ENCODE data around the gene EFNA4. TPM values are rescaled to one million over a fixed set of nuclear protein-coding genes. Genes with fewer than 3 reads are reported as not detected.
"Not testable (repeated sequence)": the region's sequence is repeated elsewhere in the genome, so short reads cannot be mapped to it uniquely, and the experiment has no call there.

EFNA4 gene
- total RNA-seq, 1 donor from 2014 or later, result 1.7 TPM

DNA sequence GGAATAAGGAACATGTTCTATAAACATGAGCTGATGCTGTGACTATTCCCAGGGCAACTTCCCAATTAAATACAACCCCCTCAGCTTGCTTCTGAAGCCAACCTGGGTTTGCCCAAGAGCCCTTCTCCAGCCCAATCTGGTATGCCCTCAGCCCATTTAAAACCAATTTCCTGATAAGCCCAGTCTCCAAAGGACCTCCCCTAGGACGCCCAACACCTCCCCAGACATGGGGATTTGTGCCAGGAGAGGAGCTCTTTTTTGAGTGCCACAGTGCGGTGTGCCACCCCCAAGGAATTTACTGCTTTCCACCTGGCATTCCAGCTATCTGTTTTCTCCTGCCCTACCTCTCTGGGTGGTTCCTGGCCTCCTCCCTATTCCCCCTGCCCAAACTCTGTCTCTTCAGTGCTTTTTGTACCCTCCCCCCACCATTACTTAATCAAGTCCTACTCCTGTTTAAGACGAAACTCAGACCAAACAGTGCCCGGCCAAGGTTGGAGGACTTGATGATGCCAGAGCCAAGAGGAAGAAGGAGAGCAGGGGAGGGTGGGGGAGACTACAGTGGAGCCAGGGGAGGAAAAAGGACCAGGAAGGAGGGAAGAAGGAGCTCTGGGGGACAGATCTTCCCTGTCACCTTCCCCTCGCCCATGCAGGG lies 52.7 kb downstream of the EFNA4 start:
- Histone ChIP-seq H3K27ac (replicated peaks) (no peak overlapping the region), H3K27me3 (ENCODE audit: low read depth) (no peaks in the 10 kb centered on the region), H3K9me3 (replicated peaks) (no peaks in the 10 kb centered on the region), H3K4me1 (no peaks in the 10 kb centered on the region), H3K4me3 (no peak overlapping the region), H3K36me3 (no peaks in the 10 kb centered on the region)
- intact Hi-C loops (cut with micrococcal nuclease), result no loop called here
- no peak for DNase-seq
- TF ChIP-seq, protein P1, sequence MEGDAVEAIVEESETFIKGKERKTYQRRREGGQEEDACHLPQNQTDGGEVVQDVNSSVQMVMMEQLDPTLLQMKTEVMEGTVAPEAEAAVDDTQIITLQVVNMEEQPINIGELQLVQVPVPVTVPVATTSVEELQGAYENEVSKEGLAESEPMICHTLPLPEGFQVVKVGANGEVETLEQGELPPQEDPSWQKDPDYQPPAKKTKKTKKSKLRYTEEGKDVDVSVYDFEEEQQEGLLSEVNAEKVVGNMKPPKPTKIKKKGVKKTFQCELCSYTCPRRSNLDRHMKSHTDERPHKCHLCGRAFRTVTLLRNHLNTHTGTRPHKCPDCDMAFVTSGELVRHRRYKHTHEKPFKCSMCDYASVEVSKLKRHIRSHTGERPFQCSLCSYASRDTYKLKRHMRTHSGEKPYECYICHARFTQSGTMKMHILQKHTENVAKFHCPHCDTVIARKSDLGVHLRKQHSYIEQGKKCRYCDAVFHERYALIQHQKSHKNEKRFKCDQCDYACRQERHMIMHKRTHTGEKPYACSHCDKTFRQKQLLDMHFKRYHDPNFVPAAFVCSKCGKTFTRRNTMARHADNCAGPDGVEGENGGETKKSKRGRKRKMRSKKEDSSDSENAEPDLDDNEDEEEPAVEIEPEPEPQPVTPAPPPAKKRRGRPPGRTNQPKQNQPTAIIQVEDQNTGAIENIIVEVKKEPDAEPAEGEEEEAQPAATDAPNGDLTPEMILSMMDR (IDR thresholded peaks at IDR 0.05; ENCODE audit: borderline replicate concordance), result no peak

DNA sequence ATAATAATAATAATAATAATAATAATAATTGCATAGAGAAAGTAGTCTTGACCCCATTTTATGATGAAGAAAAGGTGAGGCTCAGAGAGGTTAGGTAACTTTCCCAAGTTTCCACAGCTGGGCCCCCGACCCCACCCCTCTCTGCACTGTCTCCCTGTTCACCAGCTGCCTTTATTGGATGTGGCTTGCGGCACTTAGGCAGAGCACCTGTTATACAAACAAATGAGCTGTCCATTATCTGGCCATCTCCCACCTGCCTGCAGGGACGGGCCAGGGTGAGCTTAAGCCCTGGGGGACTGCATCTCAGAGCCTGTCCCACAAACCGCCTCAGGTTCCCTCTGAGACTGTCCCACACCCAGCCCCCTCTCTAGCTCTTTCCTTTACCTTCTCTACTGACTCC lies 54.1 kb downstream of the EFNA4 start:
- H3K27ac ChIP-seq (replicated peaks), result no peak overlapping the region
- TF ChIP-seq, protein P1 (IDR thresholded peaks at IDR 0.05; ENCODE audit: borderline replicate concordance), result no peak
- no peak overlapping the region for H3K4me3 ChIP-seq
- no peaks in the 10 kb centered on the region for H3K27me3 ChIP-seq (ENCODE audit: low read depth)
- DNase-seq, result no peak
- intact Hi-C loops (cut with micrococcal nuclease), result no loop called here
- no peaks in the 10 kb centered on the region for H3K36me3 ChIP-seq
- no peaks in the 10 kb centered on the region for H3K4me1 ChIP-seq
- no peaks in the 10 kb centered on the region for H3K9me3 ChIP-seq (replicated peaks)

- H3K27me3 ChIP-seq (ENCODE audit: low read depth); H3K4me3 ChIP-seq; intact Hi-C loops (cut with micrococcal nuclease); H3K9me3 ChIP-seq (replicated peaks); DNase-seq; H3K27ac ChIP-seq (replicated peaks); H3K36me3 ChIP-seq; H3K4me1 ChIP-seq: not testable (repeated sequence)
These were observed 54.5 kb downstream of the EFNA4 start for GRCh38 chr1:155118090-155118489.

Other genes with a start within 250 kb of the EFNA4 start
- gene KCNN3, start 193.5 kb upstream of the EFNA4 start, total RNA-seq, result 4.8 TPM
- gene PMVK, start 127.0 kb upstream of the EFNA4 start, total RNA-seq, result 46.5 TPM
- gene PBXIP1, start 107.6 kb upstream of the EFNA4 start, total RNA-seq, result 52.3 TPM
- gene PYGO2, start 102.0 kb upstream of the EFNA4 start, total RNA-seq, result 12.9 TPM
- 43.0 TPM for gene SHC1, start 93.0 kb upstream of the EFNA4 start, total RNA-seq
- gene CKS1B, start 89.1 kb upstream of the EFNA4 start, total RNA-seq, result 17.8 TPM
- gene FLAD1, start 80.4 kb upstream of the EFNA4 start, total RNA-seq, result 30.1 TPM
- gene LENEP, start 70.2 kb upstream of the EFNA4 start, total RNA-seq, result not detected
- 42.8 TPM for gene ZBTB7B, start 60.9 kb upstream of the EFNA4 start, total RNA-seq
- not detected for gene DCST2, start 30.0 kb upstream of the EFNA4 start, total RNA-seq
- not detected for gene DCST1, start 29.9 kb upstream of the EFNA4 start, total RNA-seq
- gene ADAM15, start 12.4 kb upstream of the EFNA4 start, total RNA-seq, result 82.1 TPM
- 0.71 TPM for gene EFNA3, start 15.1 kb downstream of the EFNA4 start, total RNA-seq
- 42.9 TPM for gene EFNA1, start 64.1 kb downstream of the EFNA4 start, total RNA-seq
- gene SLC50A1, start 72.1 kb downstream of the EFNA4 start, total RNA-seq, result 8.2 TPM
- 54.5 TPM for gene DPM3, start 76.8 kb downstream of the EFNA4 start, total RNA-seq
- 113 TPM for gene KRTCAP2, start 109.6 kb downstream of the EFNA4 start, total RNA-seq
- gene TRIM46, start 110.1 kb downstream of the EFNA4 start, total RNA-seq, result 0.11 TPM
- 7.2 TPM for gene THBS3, start 144.2 kb downstream of the EFNA4 start, total RNA-seq
- gene MTX1, start 145.0 kb downstream of the EFNA4 start, total RNA-seq, result 18.0 TPM
- gene ENTREP3, start 191.7 kb downstream of the EFNA4 start, total RNA-seq, result 13.9 TPM
- 57.1 TPM for gene SCAMP3, start 198.6 kb downstream of the EFNA4 start, total RNA-seq
- gene CLK2, start 209.8 kb downstream of the EFNA4 start, total RNA-seq, result 18.1 TPM
- gene HCN3, start 213.7 kb downstream of the EFNA4 start, total RNA-seq, result 1.2 TPM
- gene PKLR, start 237.7 kb downstream of the EFNA4 start, total RNA-seq, result not detected
- gene FDPS, start 245.1 kb downstream of the EFNA4 start, total RNA-seq, result 75.0 TPM

All from left ventricle myocardium inferior (tissue), 1 donor.